Measurements from ENCODE around the gene C16orf92.
"Not testable (repeated sequence)": the region's sequence is repeated elsewhere in the genome, so short reads cannot be mapped to it uniquely, and the experiment has no call there.

C16orf92 gene

GRCh38 chr16:30027588-30028437 lies 4.8 kb downstream of the C16orf92 start:
- peak; percentile 43 for DNase-seq

GRCh38 chr16:30028438-30029076 lies 5.6 kb downstream of the C16orf92 start:
- DNase-seq: no peak

- peak; percentile 38 for DNase-seq
Observed at GRCh38 chr16:30030011-30030685, 7.2 kb downstream of the C16orf92 start.

- peak; percentile 71 for DNase-seq
Observed at GRCh38 chr16:30030841-30031413, 7.9 kb downstream of the C16orf92 start, which contains the start of gene TLCD3B. Gene TLCD3B (minus strand): TSS chr16:30031271. CDS start chr16:30030527, 744 bp downstream.

DNA sequence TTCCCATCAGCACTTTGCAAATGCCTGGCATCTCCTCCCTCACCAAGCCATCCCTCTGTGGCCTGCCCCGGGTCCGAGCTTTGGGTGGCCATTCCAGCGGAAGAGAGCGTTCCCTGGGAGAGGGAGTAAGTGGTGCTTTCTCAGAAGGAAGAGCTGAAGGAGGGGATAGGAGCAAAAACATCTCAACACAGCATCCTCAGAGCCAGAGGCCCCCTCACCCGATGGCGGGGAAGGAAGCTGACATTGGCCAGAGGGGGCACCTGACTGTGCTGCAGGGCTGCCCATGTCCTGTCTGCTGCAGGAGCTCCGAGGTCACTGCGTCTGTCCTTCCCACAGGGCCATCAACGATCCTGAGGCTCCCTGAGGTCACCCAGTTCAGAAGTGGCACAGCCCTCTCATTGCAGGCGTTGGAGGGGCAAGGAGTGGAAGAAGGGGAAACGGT lies 8.5 kb downstream of the C16orf92 start:
- no peak for DNase-seq

GRCh38 chr16:30032083-30032819 lies 9.3 kb downstream of the C16orf92 start:
- peak; percentile 86 for DNase-seq

- no peak for DNase-seq
Observed at GRCh38 chr16:30033270-30033669, 10.3 kb downstream of the C16orf92 start.

DNA sequence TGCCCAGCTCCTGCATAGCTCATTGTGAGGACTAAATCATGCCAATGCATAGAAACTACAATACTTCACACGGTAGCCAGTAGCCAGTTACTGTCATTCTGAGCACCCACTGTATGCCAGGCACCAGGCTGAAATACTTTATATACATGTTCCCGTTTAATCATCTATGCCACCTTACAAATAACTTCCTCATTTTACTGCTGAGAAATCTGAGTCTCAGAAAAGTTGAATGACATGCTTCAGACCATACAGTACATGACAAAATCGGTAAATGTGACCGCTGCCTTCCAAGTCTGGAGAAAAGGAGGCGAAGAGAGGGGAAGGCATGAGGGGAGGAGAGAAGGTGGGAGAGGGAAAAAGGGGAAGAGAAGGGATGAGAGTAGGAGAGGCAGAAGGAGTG lies 17.2 kb downstream of the C16orf92 start:
- no peak for DNase-seq

DNA sequence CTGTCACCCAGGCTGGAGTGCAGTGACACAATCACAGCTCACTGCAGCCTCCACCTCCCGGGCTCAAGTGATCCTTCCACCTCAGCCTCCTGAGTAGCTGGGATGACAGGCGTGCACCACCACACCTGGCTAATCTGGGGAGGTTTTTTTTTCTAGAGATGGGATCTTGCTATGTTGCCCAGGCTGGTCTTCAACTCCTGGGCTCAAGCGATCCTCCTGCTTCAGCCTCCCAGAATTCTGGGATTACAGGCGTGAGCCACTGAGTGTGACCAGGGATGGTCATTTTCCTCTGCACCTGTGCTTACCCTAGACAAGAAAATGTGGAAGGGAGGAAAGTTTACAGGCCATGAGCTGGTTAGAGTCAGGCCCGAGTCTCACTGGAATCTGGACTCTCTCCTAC lies 17.7 kb downstream of the C16orf92 start:
- DNase-seq: not testable (repeated sequence)

DNA sequence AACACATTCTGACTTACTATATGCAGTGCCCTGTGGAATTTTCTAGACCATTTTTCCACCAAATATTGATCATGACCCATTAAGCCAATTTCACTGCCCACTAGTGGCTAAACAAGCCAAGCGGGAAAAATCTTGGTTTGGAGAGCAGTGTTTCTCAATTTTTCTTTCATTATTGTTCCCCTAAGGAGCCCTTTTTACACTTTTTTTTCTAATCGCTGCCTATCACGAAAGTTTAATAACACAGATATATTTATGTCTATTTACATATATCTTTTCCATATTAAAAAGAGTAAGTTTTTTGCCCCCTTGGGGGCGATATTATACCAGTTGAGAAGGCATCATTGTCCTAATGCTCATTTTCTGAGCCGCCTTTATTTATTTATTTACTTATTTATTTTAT lies 18.8 kb downstream of the C16orf92 start:
- no peak for DNase-seq

- peak; percentile 10 for DNase-seq
Observed at GRCh38 chr16:30046178-30046577, 23.2 kb downstream of the C16orf92 start.

DNA sequence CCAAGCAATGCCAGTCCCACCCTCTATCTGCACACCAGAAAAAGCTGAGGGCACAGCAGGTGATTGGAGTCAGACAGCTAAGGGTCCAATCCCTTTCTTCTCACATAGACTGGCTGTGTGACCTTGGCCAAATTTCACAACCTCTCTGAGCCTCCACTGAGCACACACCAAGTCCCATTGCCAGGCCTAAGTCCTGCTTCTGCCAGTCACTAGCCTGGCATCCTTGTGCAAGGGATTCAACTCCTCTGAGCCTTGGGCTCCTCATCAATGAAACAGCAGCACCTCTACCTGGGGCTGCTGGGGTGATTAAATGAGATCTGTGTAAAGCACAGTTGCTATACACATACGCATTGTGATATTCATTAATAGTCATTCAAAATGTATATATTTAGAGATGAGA lies 23.6 kb downstream of the C16orf92 start:
- DNase-seq: no peak

DNA sequence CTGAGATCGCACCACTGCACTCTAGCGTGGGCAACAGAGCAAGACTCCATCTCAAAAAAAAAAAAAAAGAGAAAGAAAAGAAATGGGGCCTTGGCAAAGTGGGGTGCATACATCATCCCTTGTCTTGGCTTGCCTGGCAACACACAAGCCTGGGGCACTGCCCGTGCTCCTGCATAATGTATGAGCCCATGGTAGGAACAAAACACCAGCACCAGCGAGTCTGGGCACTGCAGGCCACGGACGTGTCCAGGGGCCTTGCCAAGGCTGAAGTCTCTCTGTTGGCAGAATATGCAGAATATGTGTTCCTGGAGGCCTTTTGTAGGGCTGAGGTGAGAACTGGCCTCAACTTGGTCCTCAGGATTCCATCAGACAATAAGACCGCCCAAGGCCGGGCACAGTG lies 26.9 kb downstream of the C16orf92 start:
- DNase-seq: no peak

- DNase-seq: no peak
Observed at GRCh38 chr16:30051518-30051917, 28.5 kb downstream of the C16orf92 start.

- peak; percentile 96 for DNase-seq
Observed at GRCh38 chr16:30052671-30053372, 29.8 kb downstream of the C16orf92 start.

- peak; percentile 49 for DNase-seq
Observed at GRCh38 chr16:30053376-30054015, 30.5 kb downstream of the C16orf92 start.

GRCh38 chr16:30054451-30054850 lies 31.5 kb downstream of the C16orf92 start:
- no peak for DNase-seq

GRCh38 chr16:30054959-30055553 lies 32.1 kb downstream of the C16orf92 start:
- DNase-seq: peak; percentile 47

GRCh38 chr16:30060346-30060745 lies 37.3 kb downstream of the C16orf92 start:
- no peak for DNase-seq

DNA sequence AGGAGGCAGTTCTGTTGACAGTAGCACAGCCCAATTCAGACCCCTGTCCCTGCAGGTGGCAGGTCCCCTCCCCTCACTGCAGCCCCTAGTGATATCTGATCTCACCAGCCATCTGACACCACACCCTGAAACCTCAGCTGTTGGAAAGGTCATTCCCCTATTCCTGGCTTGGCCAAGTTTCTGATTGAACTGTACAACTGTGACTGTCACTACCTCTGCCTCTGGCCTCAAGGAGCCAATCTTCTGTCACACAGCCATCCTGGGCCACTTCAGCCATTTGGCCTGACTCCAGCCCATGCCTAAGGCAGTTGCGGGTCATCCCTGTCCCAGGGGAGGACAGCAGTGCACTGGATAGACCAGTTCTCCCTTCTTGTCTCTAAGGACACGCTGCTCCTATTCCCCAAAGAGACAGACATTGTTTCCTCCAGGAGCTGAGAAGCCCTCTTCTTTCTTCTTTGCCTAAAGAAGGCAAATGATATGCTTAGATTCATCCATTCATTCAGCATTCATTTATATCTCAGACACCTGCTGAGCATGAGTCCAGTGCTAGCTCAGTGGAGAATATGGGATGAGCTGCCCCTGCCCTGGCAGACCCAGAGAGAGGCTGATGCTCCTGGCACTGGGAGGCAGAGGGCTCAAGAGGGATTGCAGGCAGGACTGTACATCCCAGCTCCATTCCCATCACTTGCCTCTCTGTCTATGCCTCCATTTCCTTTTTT lies 38.0 kb downstream of the C16orf92 start:
- no peak for DNase-seq
